Gastroesophageal sphincter (tissue), 3 donors: ENCODE data around the gene RB1.

Experiments
- POLR2A ChIP-seq, 2 donors: fragments of 450-650 bp; IDR thresholded peaks; one replicate each; pipeline ENCODE4 v1.6.1; 2017; ENCODE audit warnings: antibody characterized with exemption in 2 of 2, mild to moderate bottlenecking in 2 of 2, moderate library complexity in 1 of 2
- TF ChIP-seq, protein P1 (sequence below), 4 experiments: fragments of 200-600 bp in 2 of 4; fragments of 450-650 bp in 2 of 4; sonication (generic) in 1 of 4; IDR thresholded peaks; one replicate each; pipeline ENCODE4 v1.5.1; 2017 to 2019; ENCODE audit warnings: antibody characterized with exemption in 4 of 4, mild to moderate bottlenecking in 2 of 4, moderate library complexity in 2 of 4

DNA sequence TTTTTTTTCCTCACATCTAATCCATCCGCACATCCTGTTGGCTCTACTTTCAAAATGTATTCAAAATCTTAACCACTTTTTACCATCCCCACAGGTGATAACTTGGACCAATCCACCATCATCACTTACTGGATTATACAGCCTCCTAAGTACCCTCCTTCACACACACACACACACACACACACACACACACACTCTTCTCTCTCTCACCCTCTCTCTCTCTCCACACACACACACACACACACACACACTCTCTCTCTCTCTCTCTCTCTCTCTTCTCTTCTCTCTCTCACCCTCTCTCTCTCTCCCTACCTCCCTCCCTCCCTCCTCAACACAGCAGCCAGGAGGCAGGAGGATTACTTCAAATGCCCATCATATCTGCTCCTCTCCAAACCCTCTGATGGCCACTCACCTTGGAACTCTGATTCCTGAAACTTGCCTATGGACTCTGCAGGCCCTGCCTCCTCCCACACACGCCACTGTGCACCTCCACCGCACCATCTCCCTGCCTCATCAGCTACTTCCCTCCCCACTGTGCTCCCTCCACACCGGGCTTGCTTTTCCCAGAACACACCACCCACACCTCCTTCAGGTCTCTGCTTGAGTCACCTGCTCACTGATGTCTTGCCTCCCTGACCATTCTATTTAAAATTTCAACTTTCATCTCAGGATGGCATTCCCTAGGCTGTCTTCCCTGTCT lies 189.7 kb downstream of the RB1 start:
- TF ChIP-seq POLR2A (IDR thresholded peaks at IDR 0.05) = no peak
- TF ChIP-seq, protein P1, sequence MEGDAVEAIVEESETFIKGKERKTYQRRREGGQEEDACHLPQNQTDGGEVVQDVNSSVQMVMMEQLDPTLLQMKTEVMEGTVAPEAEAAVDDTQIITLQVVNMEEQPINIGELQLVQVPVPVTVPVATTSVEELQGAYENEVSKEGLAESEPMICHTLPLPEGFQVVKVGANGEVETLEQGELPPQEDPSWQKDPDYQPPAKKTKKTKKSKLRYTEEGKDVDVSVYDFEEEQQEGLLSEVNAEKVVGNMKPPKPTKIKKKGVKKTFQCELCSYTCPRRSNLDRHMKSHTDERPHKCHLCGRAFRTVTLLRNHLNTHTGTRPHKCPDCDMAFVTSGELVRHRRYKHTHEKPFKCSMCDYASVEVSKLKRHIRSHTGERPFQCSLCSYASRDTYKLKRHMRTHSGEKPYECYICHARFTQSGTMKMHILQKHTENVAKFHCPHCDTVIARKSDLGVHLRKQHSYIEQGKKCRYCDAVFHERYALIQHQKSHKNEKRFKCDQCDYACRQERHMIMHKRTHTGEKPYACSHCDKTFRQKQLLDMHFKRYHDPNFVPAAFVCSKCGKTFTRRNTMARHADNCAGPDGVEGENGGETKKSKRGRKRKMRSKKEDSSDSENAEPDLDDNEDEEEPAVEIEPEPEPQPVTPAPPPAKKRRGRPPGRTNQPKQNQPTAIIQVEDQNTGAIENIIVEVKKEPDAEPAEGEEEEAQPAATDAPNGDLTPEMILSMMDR (IDR thresholded peaks at IDR 0.05) = no peak
